SK-N-SH treated with all-trans-retinoic acid at 6 μM for 48 hours (cell line): ENCODE data around the gene SUFU.

Experiments
- ATAC-seq: fragments of 200-7000 bp; cut with Tn5 transposase; 3 replicates; pipeline ENCODE4 v1.9.1; 2020; ENCODE audit warnings: mild to moderate bottlenecking, moderate library complexity
- ARNTL ChIP-seq: fragments of 450-650 bp; formaldehyde crosslinking; IDR thresholded peaks from 2 replicates; pipeline ENCODE4 v1.5.0; 2020; ENCODE audit warnings: low read depth, mild to moderate bottlenecking, moderate library complexity, borderline replicate concordance
- CSDC2 ChIP-seq: fragments of 250-450 bp; sonication (Bioruptor Pico); IDR thresholded peaks from 2 replicates; pipeline ENCODE4 v1.5.0; 2020; ENCODE audit warnings: mild to moderate bottlenecking, moderate library complexity
- ESRRG ChIP-seq: fragments of 250-450 bp; sonication (Bioruptor Pico); IDR thresholded peaks from 2 replicates; pipeline ENCODE4 v1.6.1; 2021; ENCODE audit warnings: mild to moderate bottlenecking
- GLIS3 ChIP-seq: fragments of 250-450 bp; sonication (Bioruptor Pico); IDR thresholded peaks from 2 replicates; pipeline ENCODE4 v1.5.0; 2020; ENCODE audit warnings: mild to moderate bottlenecking, moderate library complexity
- ISL1 ChIP-seq: fragments of 250-450 bp; sonication (Bioruptor Pico); IDR thresholded peaks from 2 replicates; pipeline ENCODE4 v2.1.2; 2022; ENCODE audit warnings: mild to moderate bottlenecking, moderate library complexity
- OSR1 ChIP-seq: fragments of 250-450 bp; sonication (Bioruptor Pico); IDR thresholded peaks from 2 replicates; pipeline ENCODE4 v1.8.0; 2022; ENCODE audit warnings: moderate library complexity, mild to moderate bottlenecking, inconsistent platforms
- PPARA ChIP-seq: fragments of 250-450 bp; sonication (Bioruptor Pico); IDR thresholded peaks from 2 replicates; pipeline ENCODE4 v1.5.0; 2020; ENCODE audit warnings: mild to moderate bottlenecking, borderline replicate concordance
- SNAI2 ChIP-seq: fragments of 250-450 bp; sonication (Bioruptor Pico); IDR thresholded peaks from 2 replicates; pipeline ENCODE4 v1.5.0; 2020; ENCODE audit warnings: mild to moderate bottlenecking, moderate library complexity
- TCF4 ChIP-seq: fragments of 250-450 bp; sonication (Bioruptor Pico); IDR thresholded peaks from 2 replicates; pipeline ENCODE4 v1.8.0; 2021; ENCODE audit warnings: mild to moderate bottlenecking, moderate library complexity, borderline replicate concordance
- TOX ChIP-seq: fragments of 250-450 bp; sonication (Bioruptor Pico); IDR thresholded peaks from 2 replicates; pipeline ENCODE4 v1.8.0; 2021; ENCODE audit warnings: mild to moderate bottlenecking, moderate library complexity, borderline replicate concordance
- ZC3H10 ChIP-seq: fragments of 250-450 bp; sonication (Bioruptor Pico); IDR thresholded peaks from 2 replicates; pipeline ENCODE4 v1.5.1; 2021; ENCODE audit warnings: mild to moderate bottlenecking, moderate library complexity
- ZFP3 ChIP-seq: fragments of 250-450 bp; sonication (Bioruptor Pico); IDR thresholded peaks from 2 replicates; pipeline ENCODE4 v1.5.0; 2020; ENCODE audit warnings: mild to moderate bottlenecking, moderate library complexity
- ZFP30 ChIP-seq: fragments of 450-650 bp; formaldehyde crosslinking; IDR thresholded peaks from 2 replicates; pipeline ENCODE4 v1.5.0; 2022; ENCODE audit warnings: mild to moderate bottlenecking, moderate library complexity
- ZNF565 ChIP-seq: fragments of 450-650 bp; formaldehyde crosslinking; conservative IDR thresholded peaks from 2 replicates; pipeline ENCODE4 v1.5.0; 2020; ENCODE audit warnings: low read depth, mild to moderate bottlenecking, moderate library complexity
- ZNF70 ChIP-seq: fragments of 450-650 bp; formaldehyde crosslinking; IDR thresholded peaks from 2 replicates; pipeline ENCODE4 v1.5.0; 2020; ENCODE audit warnings: mild to moderate bottlenecking, moderate library complexity
- ZNF8 ChIP-seq: fragments of 450-650 bp; formaldehyde crosslinking; IDR thresholded peaks from 2 replicates; pipeline ENCODE4 v1.5.0; 2020; ENCODE audit warnings: mild to moderate bottlenecking, moderate library complexity
- TF ChIP-seq, protein P1 (sequence below): fragments of 250-450 bp; sonication (Bioruptor Pico); IDR thresholded peaks from 2 replicates; pipeline ENCODE4 v1.5.0; 2020; ENCODE audit warnings: mild to moderate bottlenecking, moderate library complexity
- TF ChIP-seq, protein P2 (sequence below): fragments of 250-450 bp; sonication (Bioruptor Pico); IDR thresholded peaks from 2 replicates; pipeline ENCODE4 v1.8.0; 2020; ENCODE audit warnings: mild to moderate bottlenecking, moderate library complexity, borderline replicate concordance

Gene SUFU

DNA sequence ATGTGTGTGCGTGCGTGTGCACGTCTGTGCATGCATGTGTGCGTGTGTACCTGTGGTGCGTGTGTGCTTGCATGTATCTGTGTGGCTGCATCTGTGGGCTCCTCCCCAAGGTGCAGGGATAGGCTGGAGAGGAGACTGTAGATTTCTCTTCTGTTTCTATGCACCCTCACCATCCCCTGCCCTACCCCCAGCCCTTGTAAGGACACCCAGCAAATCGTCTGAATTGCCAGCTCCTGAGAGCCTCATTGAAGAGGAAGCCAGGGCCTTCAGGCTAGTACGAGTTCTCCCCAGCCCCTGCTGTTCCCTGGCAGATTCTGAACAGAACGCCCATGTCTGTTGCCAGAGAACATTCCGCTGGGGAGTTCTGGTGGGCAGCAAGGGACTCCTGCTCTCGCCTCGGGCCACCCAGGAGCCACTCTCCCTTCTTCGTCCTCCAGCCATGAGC, 123.5 kb downstream of the SUFU start:
- TF ChIP-seq ZFP30 (CRISPR knock-in tag) (no peak), ARNTL (CRISPR knock-in tag) (no peak), ZC3H10 (CRISPR knock-in tag) (no peak), GLIS3 (no peak), ESRRG (no peak), OSR1 (CRISPR knock-in tag) (no peak), TOX (no peak), ZFP3 (CRISPR knock-in tag) (no peak), PPARA (CRISPR knock-in tag) (no peak)
- TF ChIP-seq, protein P1, sequence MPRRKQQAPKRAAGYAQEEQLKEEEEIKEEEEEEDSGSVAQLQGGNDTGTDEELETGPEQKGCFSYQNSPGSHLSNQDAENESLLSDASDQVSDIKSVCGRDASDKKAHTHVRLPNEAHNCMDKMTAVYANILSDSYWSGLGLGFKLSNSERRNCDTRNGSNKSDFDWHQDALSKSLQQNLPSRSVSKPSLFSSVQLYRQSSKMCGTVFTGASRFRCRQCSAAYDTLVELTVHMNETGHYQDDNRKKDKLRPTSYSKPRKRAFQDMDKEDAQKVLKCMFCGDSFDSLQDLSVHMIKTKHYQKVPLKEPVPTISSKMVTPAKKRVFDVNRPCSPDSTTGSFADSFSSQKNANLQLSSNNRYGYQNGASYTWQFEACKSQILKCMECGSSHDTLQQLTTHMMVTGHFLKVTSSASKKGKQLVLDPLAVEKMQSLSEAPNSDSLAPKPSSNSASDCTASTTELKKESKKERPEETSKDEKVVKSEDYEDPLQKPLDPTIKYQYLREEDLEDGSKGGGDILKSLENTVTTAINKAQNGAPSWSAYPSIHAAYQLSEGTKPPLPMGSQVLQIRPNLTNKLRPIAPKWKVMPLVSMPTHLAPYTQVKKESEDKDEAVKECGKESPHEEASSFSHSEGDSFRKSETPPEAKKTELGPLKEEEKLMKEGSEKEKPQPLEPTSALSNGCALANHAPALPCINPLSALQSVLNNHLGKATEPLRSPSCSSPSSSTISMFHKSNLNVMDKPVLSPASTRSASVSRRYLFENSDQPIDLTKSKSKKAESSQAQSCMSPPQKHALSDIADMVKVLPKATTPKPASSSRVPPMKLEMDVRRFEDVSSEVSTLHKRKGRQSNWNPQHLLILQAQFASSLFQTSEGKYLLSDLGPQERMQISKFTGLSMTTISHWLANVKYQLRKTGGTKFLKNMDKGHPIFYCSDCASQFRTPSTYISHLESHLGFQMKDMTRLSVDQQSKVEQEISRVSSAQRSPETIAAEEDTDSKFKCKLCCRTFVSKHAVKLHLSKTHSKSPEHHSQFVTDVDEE (CRISPR knock-in tag) = no peak
- ATAC-seq = no peak

GRCh38 chr10:102627736-102628293, 124.0 kb downstream of the SUFU start:
- TF ChIP-seq ZFP30 (CRISPR knock-in tag) = no peak
- TF ChIP-seq CSDC2 (CRISPR knock-in tag) = peak; percentile 22; the same call in 1 of the 2 replicates
- 0 out of 2 replicates have a peak, but pooled peaks have one; percentile 7 for TF ChIP-seq ISL1 (CRISPR knock-in tag)
- TF ChIP-seq, all 23 proteins: peak for 2
- ATAC-seq = peak; percentile 28

DNA sequence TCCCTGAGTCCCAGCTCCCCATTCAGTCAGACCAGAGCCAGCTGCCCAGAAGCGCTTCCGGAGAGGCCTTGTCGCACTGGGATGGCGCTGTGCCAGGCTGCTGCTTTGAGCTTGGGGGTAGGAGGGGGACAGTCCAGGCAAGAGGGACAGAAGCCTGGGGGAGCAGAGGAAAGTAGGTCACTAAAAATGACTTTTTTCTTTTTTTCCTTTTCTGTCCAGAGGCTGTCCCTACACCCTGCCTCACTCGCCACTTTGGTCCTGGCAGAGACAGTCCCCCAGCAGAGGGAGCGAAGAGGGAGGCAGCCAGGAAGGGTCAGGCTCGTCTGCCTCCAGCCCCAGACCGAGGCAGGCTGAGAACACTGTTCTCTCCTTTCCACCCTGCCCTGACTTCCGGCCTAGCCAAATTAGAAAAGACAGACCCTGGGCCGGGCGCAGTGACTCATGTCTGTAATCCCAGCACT, 124.7 kb downstream of the SUFU start:
- peak; percentile 50 for ATAC-seq
- TF ChIP-seq ZNF8 (CRISPR knock-in tag) (0 out of 2 replicates have a peak, but pooled peaks have one; percentile 2), ZC3H10 (CRISPR knock-in tag) (no peak), ZFP30 (CRISPR knock-in tag) (no peak)
- TF ChIP-seq, protein P1 (CRISPR knock-in tag) = no peak

DNA sequence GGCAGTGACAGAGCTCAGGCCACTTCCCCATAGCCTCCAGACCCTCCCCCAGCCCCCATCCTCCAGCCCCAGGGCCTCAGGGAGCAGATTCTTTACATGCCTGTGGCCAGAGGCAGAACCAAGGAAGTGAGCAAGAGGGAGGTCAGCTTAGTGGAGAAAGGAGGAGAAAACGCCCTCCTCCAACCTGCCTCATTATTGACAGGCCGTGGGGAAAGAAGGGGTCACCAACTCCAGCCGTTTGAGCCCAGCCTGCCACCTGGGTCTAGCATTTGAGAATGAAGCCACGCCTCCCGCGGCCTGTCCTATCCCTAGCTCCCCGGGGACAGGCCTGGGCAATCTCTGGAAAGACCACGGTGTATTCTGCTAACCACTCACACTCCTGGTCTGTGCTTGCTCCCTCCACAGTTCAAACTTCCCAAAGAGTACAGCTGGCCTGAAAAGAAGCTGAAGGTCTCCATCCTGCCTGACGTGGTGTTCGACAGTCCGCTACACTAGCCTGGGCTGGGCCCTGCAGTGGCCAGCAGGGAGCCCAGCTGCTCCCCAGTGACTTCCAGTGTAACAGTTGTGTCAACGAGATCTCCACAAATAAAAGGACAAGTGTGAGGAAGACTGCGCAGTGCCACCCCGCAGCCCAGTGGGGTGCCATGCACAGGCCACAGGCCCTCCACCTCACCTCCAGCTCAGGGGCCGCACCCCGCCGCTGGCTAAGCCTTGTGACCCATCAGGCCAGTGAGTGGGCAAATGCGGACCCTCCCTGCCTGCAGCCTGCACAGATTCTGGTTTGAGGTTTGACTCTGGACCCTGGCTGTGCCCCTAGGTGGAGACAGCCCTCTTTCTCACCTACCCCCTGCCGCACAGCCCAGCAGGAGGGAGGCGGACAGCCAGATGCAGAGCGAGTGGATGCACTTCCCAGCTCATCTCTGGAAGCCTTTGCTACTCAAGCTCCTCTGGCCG, 126.2 kb downstream of the SUFU start:
- TF ChIP-seq ZNF565 (CRISPR knock-in tag) (no peak), ZNF70 (CRISPR knock-in tag) (no peak), ZNF8 (CRISPR knock-in tag) (no peak), ISL1 (CRISPR knock-in tag) (no peak), TCF4 (no peak)
- TF ChIP-seq, protein P2, sequence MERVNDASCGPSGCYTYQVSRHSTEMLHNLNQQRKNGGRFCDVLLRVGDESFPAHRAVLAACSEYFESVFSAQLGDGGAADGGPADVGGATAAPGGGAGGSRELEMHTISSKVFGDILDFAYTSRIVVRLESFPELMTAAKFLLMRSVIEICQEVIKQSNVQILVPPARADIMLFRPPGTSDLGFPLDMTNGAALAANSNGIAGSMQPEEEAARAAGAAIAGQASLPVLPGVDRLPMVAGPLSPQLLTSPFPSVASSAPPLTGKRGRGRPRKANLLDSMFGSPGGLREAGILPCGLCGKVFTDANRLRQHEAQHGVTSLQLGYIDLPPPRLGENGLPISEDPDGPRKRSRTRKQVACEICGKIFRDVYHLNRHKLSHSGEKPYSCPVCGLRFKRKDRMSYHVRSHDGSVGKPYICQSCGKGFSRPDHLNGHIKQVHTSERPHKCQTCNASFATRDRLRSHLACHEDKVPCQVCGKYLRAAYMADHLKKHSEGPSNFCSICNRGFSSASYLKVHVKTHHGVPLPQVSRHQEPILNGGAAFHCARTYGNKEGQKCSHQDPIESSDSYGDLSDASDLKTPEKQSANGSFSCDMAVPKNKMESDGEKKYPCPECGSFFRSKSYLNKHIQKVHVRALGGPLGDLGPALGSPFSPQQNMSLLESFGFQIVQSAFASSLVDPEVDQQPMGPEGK = no peak
- peak; percentile 75 for ATAC-seq

- no peak for TF ChIP-seq SNAI2 (CRISPR knock-in tag)
- no peak for TF ChIP-seq ZFP30 (CRISPR knock-in tag)
- TF ChIP-seq ARNTL (CRISPR knock-in tag) = no peak
- no peak for TF ChIP-seq ESRRG
- no peak for TF ChIP-seq GLIS3
- TF ChIP-seq, protein P2 = no peak
- TF ChIP-seq ZFP3 (CRISPR knock-in tag) = no peak
- TF ChIP-seq TCF4 = no peak
These were observed 126.9 kb downstream of the SUFU start for GRCh38 chr10:102630663-102631062.

More at GRCh38 chr10:102630663-102631062, 126.9 kb downstream of the SUFU start:
- no peak for ATAC-seq
